Activated CD8-positive, alpha-beta memory T cell treated with anti-CD3 and anti-CD28 coated beads, Interleukin-2, amount 50 U/mL, for 4 hours (primary cell): Measurements from ENCODE around the gene ELFN1.
A peak's percentile ranks its signal among the peaks of the same experiment; 100 is the strongest.

Experiments used
- DNase-seq: peaks from one replicate; pipeline ENCODE4 v3.0.0-alpha.2; 2020

The ELFN1 gene

DNA sequence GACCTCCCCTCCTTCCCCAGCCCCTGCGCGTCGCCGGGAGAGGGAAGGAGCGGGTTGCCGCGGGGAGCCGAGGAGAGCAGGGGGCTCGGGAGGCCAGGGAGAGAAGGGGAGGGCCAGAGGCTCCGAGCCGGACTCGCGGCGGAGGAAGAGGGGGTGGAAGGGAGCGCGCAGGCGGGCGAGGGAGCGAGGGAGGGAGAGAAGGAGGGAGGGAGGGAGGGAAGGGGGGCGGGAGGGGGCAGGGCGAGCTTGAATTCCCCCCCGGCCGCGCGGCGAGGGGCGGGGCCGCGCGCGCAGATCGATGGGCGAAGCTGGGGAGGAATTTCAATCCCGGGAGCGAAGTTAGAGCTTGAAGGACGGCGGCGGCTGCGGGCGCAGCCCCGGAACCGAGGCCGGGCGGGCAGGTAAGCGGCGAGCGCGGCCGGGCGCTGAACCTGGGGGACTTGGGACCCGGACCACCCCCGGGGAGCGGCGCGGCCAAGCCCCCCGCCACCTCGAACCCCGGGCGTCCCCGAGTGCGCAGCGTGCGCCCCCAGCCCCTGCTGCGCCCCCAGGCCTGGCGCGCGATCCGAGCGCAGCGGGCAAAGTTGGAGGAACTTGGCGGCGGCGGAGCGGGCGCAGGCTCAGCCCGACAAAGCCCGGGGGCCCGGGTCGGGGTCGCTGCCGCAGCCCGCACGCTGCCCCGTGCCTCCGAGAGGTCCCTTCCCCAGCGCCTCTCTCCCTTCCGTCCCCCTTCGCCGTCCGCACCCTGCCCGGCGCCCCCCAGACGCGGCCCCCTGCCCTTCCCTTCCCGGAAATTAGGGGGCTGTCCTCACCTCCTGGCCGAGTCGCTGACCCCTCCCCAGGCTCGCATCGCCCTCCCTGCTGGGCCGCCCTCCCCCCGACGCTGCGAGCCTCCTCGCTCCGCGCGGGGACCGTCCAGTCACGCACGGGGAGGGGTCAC, at the start of gene ELFN1:
ELFN1 (plus strand) TSS at position 324 of the 940 bp plus-strand sequence. CDS start 74,320 bp downstream, outside the sequence.
- peak; percentile 12 for DNase-seq

DNA sequence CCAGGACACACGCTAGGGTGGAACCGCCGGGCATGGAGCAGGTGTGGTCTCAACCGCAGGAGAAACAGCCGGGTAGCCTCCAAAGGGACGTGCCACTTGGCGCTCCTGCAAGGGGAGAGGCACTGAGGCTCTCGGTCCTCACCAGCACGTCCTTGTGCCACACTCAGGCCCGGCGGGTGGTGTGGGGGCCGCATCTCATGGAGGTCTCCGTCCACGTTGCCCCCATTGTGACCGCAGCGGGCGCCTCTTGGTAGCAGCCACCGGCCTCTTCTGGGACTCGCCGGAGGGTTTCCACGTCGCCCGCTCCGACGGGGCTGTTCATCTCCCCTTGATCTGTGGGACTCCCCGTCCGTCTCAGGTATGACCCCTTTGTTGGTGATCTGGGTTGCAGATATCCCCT, 49.2 kb upstream of the ELFN1 start:
- no peak for DNase-seq

DNA sequence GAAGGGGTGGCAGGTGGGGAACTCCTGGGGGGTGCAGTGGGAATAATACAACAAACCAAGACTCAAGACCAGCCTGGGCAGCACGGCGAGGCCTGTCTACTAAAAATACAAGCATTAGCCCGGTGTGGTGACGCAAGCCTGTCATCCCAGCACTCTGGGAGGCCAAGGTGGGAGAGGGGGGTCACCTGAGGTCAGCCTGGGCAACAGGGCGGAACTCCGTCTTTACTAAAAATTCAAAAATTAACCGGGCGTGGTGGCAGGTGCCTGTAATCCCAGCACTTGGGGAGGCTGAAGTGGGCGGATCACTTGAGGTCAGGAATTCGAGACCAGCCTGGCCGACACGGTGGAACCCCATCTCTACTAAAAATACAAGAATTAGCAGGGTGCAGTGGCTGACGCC, 48.4 kb upstream of the ELFN1 start:
- DNase-seq, result no peak

DNA sequence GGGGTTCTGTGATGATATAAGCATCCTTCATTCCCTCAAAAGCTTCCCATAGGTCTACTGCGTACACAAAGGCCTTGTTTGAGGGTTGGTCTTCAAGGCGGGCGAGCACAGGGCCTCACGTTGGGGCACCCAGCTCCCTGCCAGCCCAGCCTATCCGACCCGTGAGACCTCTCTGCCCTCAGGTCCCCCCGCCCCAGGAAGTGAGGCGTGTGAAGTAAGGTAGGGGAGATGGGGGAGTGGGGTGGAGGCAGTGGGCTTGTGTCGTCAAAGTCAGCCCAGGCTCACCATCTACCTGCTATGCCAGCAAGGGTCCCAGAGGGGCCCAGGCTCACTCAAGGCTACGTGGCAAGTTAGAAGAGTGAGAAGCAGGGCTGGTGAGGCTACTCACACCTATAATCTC, 47.6 kb upstream of the ELFN1 start:
- no peak for DNase-seq

DNA sequence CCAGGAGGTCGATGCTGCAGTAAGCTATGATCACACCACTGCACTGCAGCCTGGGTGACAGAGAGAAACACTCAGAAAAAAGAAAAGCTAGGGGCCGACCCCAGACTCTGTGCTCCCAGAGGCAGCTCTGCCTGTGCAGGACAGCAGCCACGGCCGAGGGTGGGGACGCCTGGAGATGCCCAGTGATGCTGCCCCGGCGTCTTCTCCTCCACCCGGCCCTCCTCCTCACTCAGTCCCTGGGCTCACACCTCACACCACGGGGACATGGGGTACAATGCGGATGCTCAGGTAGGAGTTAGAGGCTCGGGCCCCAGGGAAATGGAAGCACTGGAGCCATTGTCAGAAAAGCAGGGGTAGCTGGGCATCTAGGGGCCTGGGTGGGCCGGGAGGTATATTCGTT, 46.3 kb upstream of the ELFN1 start:
- DNase-seq, result no peak

DNA sequence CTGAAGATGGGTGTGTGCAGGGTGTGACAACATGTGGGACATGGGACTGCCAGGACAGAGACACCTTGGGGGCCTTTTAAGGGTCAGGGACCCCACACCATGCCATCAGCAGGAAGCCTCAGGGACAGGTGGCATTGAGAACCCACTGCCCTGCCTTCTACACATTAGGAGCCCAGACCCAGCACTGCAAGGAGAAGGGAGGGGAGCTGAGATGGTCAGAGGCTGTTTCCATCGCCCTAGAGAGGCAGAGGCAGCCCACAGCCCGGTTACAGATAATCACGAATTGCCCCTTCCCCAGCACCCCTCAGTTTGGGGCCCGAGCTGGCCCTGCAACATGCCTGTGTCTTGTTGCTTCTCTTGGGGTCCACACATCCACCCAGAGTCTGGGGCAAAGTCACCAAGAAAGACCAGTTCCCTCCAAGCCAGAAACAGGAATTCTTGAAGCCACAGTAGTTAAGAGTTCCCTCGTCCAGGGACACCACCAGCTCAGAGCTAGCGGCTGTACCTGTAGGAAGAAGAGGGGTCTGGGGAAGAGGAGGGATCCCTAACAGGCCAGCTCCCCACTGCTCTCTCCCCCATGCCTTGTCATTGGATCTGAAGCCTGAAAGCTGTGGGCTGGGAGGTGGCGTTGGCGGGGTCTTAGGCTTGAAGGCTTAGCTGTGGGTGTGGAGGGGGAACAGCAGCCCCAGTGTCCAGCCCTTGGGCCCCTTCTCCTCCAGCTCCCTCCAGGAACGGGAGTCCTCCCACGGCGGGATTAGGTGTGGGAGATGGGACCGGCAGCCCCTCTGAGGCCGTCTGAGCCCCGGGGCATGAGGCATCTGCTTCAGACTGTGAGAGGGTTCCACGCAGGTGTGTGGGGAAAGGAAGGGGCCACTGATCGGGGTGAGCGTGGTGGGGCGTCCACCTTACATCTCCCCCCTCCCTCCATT, 44.8 kb upstream of the ELFN1 start:
- DNase-seq, result no peak

DNA sequence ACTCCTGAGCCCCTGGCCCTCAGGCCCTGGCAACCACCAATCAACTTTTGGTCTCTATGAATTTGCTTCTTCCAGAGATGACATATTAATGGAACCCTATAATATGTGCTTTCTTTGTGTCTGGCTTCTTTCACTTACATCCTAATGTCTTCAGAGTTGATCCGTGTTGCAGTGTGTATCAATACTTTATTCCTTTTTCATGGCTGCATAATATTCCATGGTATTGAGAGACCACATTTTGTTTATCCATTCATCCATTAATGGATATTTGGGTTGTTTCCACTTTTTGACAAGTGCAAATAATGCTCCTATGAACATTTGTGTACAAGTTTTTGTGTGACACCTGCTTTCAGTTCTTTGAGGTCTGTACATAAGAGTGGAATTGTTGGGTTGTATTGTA, 43.3 kb upstream of the ELFN1 start:
- DNase-seq, result no peak

DNA sequence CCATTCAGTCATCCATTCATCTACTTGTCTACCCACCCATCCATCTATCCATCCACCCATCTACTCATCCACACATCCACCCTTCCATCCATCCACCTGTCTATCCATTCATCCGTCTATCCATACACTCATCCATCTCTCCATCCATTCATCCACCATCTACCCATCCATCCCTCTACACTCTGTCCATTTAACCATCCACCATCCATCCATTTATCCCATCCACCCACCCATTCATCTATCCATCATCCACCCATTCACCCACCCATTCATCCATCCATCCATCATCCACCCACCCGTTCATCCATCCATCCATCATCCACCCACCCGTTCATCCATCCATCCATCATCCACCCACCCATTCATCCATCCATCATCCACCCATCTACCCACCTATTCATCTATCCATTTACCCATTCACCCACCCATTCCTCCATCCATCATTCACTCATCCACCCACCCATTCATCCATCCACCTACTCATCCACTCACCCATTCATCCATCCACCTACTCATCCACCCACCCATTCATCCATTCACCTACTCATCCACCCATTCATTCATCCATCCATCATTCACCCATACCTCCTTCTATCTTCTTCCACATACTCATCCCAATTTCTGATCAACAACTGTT, 39.3 kb upstream of the ELFN1 start:
- no peak for DNase-seq

DNA sequence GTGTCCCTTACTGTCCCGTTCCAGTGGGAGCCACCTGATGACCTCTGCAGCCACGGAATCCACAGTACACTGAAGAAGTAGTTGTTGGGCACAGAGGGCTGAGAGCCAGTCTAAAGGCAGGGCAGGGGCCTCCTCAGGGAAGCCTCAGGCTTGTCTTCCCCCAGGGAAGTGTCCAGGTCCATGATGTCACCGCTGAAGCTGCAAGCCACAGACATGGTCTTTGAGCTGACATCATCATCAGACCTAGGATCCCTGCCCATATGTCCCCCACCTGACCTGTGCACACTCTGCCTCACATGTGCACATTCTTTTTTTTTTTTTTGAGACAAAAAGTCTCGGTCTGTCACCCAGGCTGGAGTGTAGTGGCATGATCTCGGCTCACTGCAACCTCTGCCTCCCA, 38.4 kb upstream of the ELFN1 start:
- DNase-seq, result no peak

DNA sequence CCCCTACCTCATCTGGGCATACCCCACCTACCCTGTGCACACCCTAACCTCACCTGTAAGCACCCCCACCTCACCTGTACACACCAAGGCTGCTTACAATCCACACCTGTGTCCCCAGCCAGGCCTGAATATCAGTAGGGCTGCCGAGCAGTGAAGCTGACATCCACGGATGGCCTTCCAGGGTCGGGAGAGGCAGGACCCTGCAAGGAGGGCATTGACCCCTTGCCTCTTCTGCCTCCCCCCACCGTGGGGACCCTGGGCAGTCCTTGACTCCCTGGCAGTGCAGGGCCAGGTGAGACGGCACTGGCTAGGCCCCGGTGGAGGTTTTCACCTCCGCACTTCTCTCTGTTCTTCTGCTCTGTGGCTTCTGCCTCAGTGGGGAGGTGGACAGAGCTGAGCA, 37.6 kb upstream of the ELFN1 start:
- DNase-seq, result no peak

DNA sequence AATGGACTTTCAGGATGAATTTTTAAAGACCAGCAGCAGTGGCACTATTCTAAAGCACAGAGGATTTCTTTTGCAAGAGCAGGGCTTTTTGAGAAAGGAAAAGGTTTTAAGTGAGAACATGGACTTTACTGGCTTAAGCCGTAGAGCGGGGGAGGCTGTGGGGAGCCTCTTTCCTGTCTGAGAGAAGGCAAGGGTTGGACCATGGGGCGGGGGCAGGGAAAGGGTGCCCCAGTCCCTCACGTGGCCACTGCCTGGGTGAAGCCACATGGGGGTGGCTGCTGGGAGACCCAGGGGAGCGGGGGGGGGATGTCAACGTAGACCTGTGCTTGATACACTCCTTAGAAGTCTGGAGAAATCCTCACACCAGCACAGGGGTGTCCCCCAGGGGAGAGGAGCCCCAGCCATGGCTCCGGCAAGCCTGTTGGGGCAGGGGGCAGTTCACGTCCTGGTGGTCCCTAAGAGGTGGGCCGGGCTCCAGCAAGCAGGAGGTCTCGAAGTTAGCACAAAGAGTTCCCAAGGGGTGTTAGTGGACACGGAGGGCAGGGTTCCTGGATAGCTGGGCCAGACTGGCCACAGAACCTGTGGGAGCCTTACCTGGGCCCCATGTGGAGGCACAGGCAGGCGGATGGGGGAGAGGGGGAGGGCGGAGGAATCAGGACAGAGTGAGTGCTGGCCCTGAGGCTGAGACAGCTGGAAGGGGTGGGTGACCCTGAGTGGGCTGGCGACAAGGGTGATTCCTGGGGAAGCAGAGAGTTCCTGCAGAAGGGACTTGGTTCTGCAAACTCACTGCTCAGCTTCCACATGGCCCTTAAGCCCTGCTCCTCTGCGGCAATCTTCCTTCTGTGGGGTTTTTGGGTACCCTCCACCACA, 36.9 kb upstream of the ELFN1 start:
- DNase-seq, result no peak

DNA sequence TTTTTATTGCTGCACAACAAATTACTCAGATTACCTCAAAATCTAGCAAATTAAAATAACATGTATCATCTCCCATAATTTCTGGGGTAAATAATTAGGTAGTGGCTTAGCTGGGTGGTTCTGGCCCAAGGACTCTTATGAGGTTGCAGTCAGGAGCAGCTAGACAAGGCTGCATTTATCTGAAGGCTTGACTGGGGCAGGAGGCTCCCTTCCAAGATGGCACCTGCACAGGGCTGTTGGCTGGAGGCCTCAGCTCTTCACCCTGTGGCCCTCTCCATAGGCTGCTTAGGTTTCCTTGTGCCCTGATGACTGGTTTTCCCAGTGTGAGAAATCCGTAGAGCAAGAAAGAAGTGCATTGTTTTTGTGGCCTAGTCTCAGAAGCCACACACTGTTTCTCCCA, 34.7 kb upstream of the ELFN1 start:
- no peak for DNase-seq

DNA sequence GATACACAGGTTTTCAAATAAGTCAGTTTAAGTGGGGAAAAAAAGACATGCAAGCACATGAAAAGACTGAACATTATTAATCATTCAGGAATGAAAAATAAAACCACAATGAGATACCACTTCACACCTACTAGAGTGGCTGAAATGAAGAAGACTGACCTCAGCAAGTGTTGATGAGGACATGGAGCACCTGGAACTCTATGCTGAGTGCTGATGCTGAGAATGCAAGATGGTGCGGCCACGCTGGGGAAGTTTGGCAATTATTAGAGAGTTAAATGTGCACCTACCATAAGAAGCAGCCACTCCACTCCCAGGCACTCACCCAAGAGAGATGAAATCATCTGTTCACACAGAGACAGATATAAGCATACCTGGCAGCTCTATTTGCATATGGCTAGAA, 32.9 kb upstream of the ELFN1 start:
- no peak for DNase-seq

DNA sequence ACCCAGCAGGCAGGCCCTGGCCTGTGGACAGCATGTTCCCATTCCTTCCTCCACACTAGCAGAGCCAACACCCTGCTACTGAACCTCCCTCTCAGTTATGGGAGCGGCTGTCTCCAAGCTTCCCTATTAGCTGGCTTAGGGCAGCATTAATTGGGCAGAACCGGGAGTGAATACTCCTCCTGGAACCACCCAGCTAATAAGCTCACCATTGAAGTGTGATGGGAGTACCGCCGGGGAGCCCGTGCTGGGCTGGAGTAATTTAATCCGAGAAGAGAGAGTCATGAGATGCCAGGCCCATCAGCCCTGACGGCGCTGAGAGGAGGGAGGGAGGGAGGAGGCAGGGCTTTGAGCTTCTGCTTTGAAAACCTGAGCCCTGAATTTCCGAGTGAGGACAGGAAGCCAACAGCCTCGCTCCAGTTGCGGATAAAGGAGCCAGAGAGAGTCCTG, 31.8 kb upstream of the ELFN1 start:
- DNase-seq, result no peak

DNA sequence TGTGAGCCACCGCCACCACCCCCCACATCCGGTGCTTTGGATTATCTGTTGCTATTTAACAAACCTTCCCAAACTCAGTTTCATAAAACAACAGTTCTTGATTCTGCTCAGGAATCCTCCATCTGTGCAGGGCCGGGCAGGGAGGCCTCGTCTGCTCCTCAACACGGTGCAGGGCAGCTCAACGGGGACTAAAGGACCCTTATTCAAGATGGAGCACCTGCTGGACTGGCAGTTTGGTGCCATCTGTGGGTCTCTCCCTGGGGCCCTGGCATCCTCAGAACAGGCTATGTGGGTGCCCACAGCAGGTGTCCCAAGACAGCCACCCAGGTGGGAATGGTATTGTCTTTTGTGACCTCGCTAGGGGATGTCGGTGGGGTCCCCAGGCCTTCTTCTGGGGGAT, 31.0 kb upstream of the ELFN1 start:
- no peak for DNase-seq

DNA sequence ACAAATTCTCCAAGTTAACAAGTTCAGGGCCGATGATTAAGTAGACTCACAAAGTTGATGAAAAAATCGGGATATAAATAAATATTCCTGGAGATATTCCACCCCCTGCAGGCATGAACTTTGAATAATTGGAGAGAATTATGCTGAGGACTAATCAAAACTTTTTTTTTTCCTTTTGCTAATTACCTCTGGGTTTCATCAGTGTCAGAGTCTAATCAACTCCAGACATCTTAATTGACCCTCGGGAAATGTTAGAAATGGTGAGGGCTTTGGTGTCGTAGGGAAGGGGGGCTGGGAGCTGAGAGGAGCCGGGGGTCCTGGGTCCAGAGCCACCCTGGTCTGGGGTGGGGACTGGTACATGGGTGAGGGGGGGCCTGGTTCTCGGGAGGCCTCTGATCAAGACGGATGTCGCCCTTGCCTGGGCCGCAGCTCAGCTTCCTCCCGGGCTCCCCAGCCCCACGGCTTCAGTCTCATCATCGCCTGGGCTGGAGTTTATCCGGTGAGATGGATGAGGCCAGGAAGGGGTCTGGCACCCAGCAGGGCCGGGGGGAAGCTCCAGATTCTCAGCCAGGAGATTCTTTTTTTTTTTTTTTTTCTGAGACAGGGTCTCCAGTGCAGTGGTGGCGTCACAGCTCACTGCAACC, 30.4 kb upstream of the ELFN1 start:
- DNase-seq, result no peak

DNA sequence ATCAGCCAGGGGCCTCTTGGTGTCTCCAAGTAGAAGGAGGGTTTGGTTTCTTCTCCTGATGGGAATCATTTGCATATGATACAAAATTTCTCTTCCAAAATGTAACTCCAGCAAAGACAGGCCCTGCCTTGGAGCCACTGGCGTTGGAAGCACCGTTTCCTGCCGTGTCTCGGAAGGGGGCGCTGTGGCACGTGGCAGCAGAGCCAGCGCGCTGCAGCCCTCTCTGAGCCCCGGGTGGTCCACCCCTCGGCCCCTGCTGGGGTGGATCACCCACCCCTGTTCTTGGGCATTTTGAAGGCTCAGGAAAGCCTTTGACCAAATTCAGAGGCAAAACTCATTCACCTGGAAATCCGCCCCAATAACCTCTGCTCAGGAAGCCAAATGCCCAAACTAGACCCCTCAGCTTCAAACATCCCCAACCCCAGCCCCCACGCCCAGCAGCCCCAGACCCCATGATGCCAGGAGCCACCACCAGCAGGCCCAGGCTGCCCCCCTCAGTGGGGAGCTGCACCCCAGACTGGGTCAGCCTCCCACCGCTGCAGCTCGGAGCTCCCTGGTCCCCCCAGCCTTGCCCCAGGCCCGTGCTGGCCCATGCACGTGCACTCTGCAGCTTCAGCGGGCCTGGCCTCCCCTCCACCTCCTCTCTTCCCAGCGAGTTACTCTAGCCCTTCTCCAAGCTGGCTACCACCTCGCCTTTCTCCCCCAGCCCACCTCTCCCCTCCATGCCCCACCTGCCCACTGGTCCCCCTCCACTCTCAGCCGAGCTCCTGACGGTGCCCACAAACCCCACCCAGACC, 29.5 kb upstream of the ELFN1 start:
- DNase-seq, result no peak

DNA sequence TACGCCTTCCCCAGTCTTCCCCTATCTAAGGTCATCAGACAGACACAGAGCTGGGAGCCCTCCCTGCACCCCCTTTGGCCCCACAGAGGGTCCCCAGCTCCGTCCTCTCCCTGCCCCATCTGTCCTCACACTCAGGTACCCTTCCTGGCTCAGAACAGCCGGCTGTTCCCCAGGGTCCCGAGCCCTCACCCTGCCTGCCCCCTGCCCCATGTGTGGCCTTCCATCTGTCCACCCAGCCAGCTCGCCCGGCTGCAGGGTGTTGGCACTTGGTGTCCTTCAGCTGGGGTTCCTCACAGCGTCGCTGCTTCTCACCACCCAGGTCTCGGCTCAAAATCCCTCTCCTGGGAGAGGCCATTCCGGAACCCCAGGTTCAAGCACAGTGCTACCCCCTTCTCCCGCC, 28.9 kb upstream of the ELFN1 start:
- no peak for DNase-seq

DNA sequence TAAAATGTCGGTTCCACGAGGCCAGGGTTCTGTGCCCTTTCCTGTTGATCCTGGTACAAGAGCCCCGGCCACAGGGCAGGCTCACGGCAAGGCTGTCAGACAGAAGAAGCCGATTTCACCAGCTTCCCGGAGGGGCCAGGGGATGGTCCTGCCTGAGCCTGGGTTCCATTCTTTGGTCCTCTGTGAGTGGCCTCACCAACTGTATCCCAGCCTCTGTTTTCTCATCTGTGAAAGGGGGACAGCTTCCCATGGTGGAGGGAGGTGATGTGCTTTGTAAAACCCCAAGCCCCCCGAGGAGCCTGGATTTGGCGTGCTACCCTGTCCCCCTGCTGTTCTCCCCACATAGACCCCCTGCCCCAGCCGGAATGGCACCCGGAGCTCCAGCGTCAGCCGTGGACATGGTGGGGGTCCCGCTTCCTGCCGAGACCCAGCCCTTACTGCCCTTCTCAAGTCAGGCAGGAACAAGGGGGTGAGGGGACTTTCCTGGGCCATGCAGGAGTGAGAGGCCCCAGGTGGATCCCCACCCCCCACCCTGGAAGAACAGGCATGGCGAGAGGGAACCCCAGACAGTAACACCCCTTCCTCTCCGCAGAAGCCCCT, 28.3 kb upstream of the ELFN1 start:
- DNase-seq, result no peak

DNA sequence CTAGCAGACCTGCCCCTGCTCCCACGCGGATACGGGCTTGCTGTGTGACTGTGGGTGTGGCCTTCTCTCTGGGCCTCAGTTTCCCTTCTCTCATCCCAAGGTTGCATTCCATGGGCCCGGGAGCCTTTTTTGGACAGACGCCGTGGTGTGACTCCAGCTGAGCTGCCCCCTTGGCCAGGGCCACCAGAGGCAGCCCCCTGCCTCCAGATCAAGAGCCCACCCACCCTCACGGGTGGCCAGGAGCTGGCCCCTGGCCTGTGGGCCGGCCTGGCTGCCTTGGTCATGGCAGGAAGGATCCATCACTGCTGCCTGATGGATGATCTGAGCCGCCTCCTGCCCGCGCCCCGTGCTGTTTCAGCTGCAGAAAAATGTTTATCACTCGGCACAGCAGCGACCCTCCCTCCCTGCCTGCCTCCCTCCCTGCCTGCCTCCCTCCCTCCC, 27.8 kb upstream of the ELFN1 start:
- no peak for DNase-seq
